ENCODE data around the gene CFAP299.

CFAP299 gene

DNA sequence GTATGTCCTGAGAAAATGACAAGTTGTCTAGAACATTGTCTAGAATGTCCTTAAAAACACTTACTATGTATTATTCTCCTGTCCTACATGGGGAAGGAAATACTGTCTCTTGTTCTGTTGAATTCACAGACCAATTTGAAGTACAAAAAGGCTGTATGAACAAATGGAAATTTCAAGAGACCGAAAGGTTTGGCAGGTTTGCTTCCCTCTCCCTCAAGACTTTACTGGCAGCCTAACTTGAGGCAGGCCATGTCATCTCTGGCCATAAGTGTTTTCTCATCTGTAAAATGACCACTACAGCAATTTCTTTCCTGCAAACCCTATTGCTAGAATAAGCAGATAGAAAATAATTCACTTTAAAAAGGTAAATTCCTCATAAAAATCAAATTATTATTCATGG is 503.8 kb downstream of the CFAP299 start:
- no CpG with 5 or more reads among the region's 1 CpG for WGBS (ENCODE audit: extremely low coverage, insufficient coverage, insufficient read length)
- no peak overlapping the region for H3K14ac ChIP-seq (ENCODE audit: low read length)

GRCh38 chr4:80839792-80840191 is 504.3 kb downstream of the CFAP299 start:
- H3K27me3 ChIP-seq (ENCODE audit: insufficient read depth, low read length), result no peaks in the 10 kb centered on the region
- no peak overlapping the region for H2AFZ ChIP-seq (ENCODE audit: insufficient read depth, low read length, poor library complexity)
- no peak overlapping the region for H3K18ac ChIP-seq (ENCODE audit: low read length)
- no peak overlapping the region for H3K4me3 ChIP-seq (ENCODE audit: low read depth, low read length)
- H3K9me3 ChIP-seq (ENCODE audit: insufficient read depth, low read depth, low read length), result no peaks in the 10 kb centered on the region
- H3K4ac ChIP-seq (ENCODE audit: low read depth, low read length), result no peak overlapping the region
- no peak overlapping the region for H3K9ac ChIP-seq (ENCODE audit: low read length)
- no peaks in the 10 kb centered on the region for H3K79me2 ChIP-seq (ENCODE audit: control insufficient read depth, insufficient read depth, low read length, poor library complexity)
- no peak overlapping the region for H3K23ac ChIP-seq (ENCODE audit: low read length)
- no peaks in the 10 kb centered on the region for H3K4me1 ChIP-seq (ENCODE audit: control insufficient read depth in 1 of 2, insufficient read depth in 2 of 2, low read length in 2 of 2)
- no peak overlapping the region for H3K4me2 ChIP-seq (ENCODE audit: low read length)
- H2AK5ac ChIP-seq (ENCODE audit: low read length), result no peak overlapping the region
- DNase-seq, result no peak
- no peak overlapping the region for H2BK5ac ChIP-seq (ENCODE audit: low read depth, low read length, poor library complexity)
- H3K79me1 ChIP-seq (ENCODE audit: low read length), result no peaks in the 10 kb centered on the region
- H3K27ac ChIP-seq (ENCODE audit: low read depth, low read length), result no peak overlapping the region
- no peaks in the 10 kb centered on the region for H3K36me3 ChIP-seq (ENCODE audit: control insufficient read depth in 1 of 2, insufficient read depth in 2 of 2, low read length in 2 of 2)
- H4K91ac ChIP-seq (ENCODE audit: low read depth, low read length), result no peak overlapping the region
- no peak overlapping the region for H4K8ac ChIP-seq (ENCODE audit: low read depth, low read length)
- no peak overlapping the region for H2BK12ac ChIP-seq (ENCODE audit: low read length)
- H4K12ac ChIP-seq (ENCODE audit: low read depth, low read length), result no peak overlapping the region
- H2BK120ac ChIP-seq (ENCODE audit: insufficient read depth, low read length, poor library complexity), result no peak overlapping the region
- H3K14ac ChIP-seq (ENCODE audit: low read length), result no peak overlapping the region

More for the DNA sequence above, 503.8 kb downstream of the CFAP299 start:
- Histone ChIP-seq H3K27ac (ENCODE audit: low read depth, low read length) (no peak overlapping the region), H3K79me1 (ENCODE audit: low read length) (no peaks in the 10 kb centered on the region), H3K79me2 (ENCODE audit: control insufficient read depth, insufficient read depth, low read length, poor library complexity) (no peaks in the 10 kb centered on the region), H3K4me3 (ENCODE audit: low read depth, low read length) (no peak overlapping the region), H2AFZ (ENCODE audit: insufficient read depth, low read length, poor library complexity) (no peak overlapping the region), H3K36me3 (ENCODE audit: control insufficient read depth in 1 of 2, insufficient read depth in 2 of 2, low read length in 2 of 2) (no peaks in the 10 kb centered on the region), H3K18ac (ENCODE audit: low read length) (no peak overlapping the region), H4K8ac (ENCODE audit: low read depth, low read length) (no peak overlapping the region), H3K27me3 (ENCODE audit: insufficient read depth, low read length) (no peaks in the 10 kb centered on the region), H4K12ac (ENCODE audit: low read depth, low read length) (no peak overlapping the region), H4K91ac (ENCODE audit: low read depth, low read length) (no peak overlapping the region), H3K23ac (ENCODE audit: low read length) (no peak overlapping the region), H3K9me3 (ENCODE audit: insufficient read depth, low read depth, low read length) (no peaks in the 10 kb centered on the region), H2AK5ac (ENCODE audit: low read length) (no peak overlapping the region), H2BK12ac (ENCODE audit: low read length) (no peak overlapping the region), H3K4me1 (ENCODE audit: control insufficient read depth in 1 of 2, insufficient read depth in 2 of 2, low read length in 2 of 2) (no peaks in the 10 kb centered on the region), H3K4ac (ENCODE audit: low read depth, low read length) (no peak overlapping the region), H3K9ac (ENCODE audit: low read length) (no peak overlapping the region), H3K4me2 (ENCODE audit: low read length) (no peak overlapping the region), H2BK120ac (ENCODE audit: insufficient read depth, low read length, poor library complexity) (no peak overlapping the region), H2BK5ac (ENCODE audit: low read depth, low read length, poor library complexity) (no peak overlapping the region)
- DNase-seq, result no peak

DNA sequence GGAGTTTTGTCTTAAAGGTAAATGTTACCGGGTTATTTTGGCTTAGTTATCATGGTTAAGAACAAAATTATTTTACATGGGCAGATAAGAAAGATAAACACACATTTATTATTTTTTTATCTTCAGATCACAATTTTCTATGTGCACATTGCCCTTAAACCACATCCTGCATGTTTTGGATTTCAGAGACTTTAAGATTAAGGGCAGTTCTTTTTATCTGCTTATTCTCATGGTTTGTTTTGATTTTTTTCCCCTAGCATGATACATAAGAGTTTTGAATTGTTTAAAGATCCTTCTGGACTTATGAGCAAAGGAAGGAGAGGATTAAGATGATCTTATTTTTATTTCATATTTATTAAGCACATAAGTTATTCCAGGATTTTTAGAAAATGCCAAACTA is 504.9 kb downstream of the CFAP299 start:
- H3K4me2 ChIP-seq (ENCODE audit: low read length), result no peak overlapping the region
- H3K27ac ChIP-seq (ENCODE audit: low read depth, low read length), result no peak overlapping the region
- no peak overlapping the region for H3K18ac ChIP-seq (ENCODE audit: low read length)
- H3K27me3 ChIP-seq (ENCODE audit: insufficient read depth, low read length), result no peaks in the 10 kb centered on the region
- H4K8ac ChIP-seq (ENCODE audit: low read depth, low read length), result no peak overlapping the region
- no peak overlapping the region for H2BK5ac ChIP-seq (ENCODE audit: low read depth, low read length, poor library complexity)
- no CpG with 5 or more reads among the region's 1 CpG for WGBS (ENCODE audit: extremely low coverage, insufficient coverage, insufficient read length)
- H2AFZ ChIP-seq (ENCODE audit: insufficient read depth, low read length, poor library complexity), result no peak overlapping the region
- H3K9me3 ChIP-seq (ENCODE audit: insufficient read depth, low read depth, low read length), result no peaks in the 10 kb centered on the region
- no peak overlapping the region for H2AK5ac ChIP-seq (ENCODE audit: low read length)
- H3K4ac ChIP-seq (ENCODE audit: low read depth, low read length), result no peak overlapping the region
- no peaks in the 10 kb centered on the region for H3K4me1 ChIP-seq (ENCODE audit: control insufficient read depth in 1 of 2, insufficient read depth in 2 of 2, low read length in 2 of 2)
- no peaks in the 10 kb centered on the region for H3K79me2 ChIP-seq (ENCODE audit: control insufficient read depth, insufficient read depth, low read length, poor library complexity)
- H3K79me1 ChIP-seq (ENCODE audit: low read length), result no peaks in the 10 kb centered on the region
- H3K36me3 ChIP-seq (ENCODE audit: control insufficient read depth in 1 of 2, insufficient read depth in 2 of 2, low read length in 2 of 2), result no peaks in the 10 kb centered on the region
- no peak overlapping the region for H2BK120ac ChIP-seq (ENCODE audit: insufficient read depth, low read length, poor library complexity)
- no peak overlapping the region for H2BK12ac ChIP-seq (ENCODE audit: low read length)
- no peak overlapping the region for H3K14ac ChIP-seq (ENCODE audit: low read length)
- H3K9ac ChIP-seq (ENCODE audit: low read length), result no peak overlapping the region
- DNase-seq, result no peak
- no peak overlapping the region for H4K91ac ChIP-seq (ENCODE audit: low read depth, low read length)
- no peak overlapping the region for H4K12ac ChIP-seq (ENCODE audit: low read depth, low read length)
- no peak overlapping the region for H3K23ac ChIP-seq (ENCODE audit: low read length)
- no peak overlapping the region for H3K4me3 ChIP-seq (ENCODE audit: low read depth, low read length)

DNA sequence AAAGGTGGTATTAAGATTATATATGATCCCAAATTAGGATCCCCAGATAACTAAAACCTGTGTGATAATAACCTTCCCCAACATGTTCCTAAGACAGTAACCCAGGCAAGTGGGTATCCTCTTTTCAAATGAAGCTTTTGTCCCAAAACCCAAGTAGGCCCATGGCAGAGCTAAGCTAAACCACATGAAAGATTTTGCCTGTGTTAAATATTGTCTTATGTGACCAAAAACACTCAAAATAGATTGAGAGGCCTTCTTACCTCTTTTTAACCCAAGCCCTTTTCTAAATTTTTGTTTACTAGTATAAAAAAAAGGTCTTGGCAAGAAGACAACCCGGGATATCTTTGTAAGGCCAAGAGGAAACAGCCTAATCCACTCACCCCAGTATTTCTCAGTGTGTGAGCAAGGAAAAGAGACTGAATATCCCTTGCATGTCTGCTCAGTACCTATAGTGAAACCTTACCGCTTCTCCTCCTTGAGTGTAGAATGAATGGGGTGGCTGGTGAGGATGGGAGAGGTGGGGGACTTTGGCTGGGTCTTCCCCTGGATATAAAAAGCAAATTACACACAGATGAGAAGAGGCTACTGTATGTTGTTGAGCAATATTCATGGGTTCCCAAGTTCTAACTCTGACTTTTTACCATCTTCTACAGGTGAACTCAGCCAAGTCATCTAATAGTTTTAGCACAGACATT is 506.2 kb downstream of the CFAP299 start:
- no peak overlapping the region for H3K23ac ChIP-seq (ENCODE audit: low read length)
- H3K14ac ChIP-seq (ENCODE audit: low read length), result no peak overlapping the region
- H3K4me1 ChIP-seq (ENCODE audit: control insufficient read depth in 1 of 2, insufficient read depth in 2 of 2, low read length in 2 of 2), result no peaks in the 10 kb centered on the region
- no peak for DNase-seq
- H3K36me3 ChIP-seq (ENCODE audit: control insufficient read depth in 1 of 2, insufficient read depth in 2 of 2, low read length in 2 of 2), result no peaks in the 10 kb centered on the region
- H3K79me2 ChIP-seq (ENCODE audit: control insufficient read depth, insufficient read depth, low read length, poor library complexity), result no peaks in the 10 kb centered on the region
- no peak overlapping the region for H3K18ac ChIP-seq (ENCODE audit: low read length)
- H3K27ac ChIP-seq (ENCODE audit: low read depth, low read length), result no peak overlapping the region
- no CpG with 5 or more reads among the region's 2 CpGs for WGBS (ENCODE audit: extremely low coverage, insufficient coverage, insufficient read length)
- H3K9ac ChIP-seq (ENCODE audit: low read length), result no peak overlapping the region
- H3K27me3 ChIP-seq (ENCODE audit: insufficient read depth, low read length), result no peaks in the 10 kb centered on the region
- H2BK5ac ChIP-seq (ENCODE audit: low read depth, low read length, poor library complexity), result no peak overlapping the region
- no peak overlapping the region for H3K4me2 ChIP-seq (ENCODE audit: low read length)
- no peak overlapping the region for H4K8ac ChIP-seq (ENCODE audit: low read depth, low read length)
- H3K79me1 ChIP-seq (ENCODE audit: low read length), result no peaks in the 10 kb centered on the region
- H3K4me3 ChIP-seq (ENCODE audit: low read depth, low read length), result no peak overlapping the region
- H3K9me3 ChIP-seq (ENCODE audit: insufficient read depth, low read depth, low read length), result no peaks in the 10 kb centered on the region
- H4K91ac ChIP-seq (ENCODE audit: low read depth, low read length), result no peak overlapping the region
- H3K4ac ChIP-seq (ENCODE audit: low read depth, low read length), result no peak overlapping the region
- no peak overlapping the region for H2AFZ ChIP-seq (ENCODE audit: insufficient read depth, low read length, poor library complexity)
- no peak overlapping the region for H2BK12ac ChIP-seq (ENCODE audit: low read length)
- H4K12ac ChIP-seq (ENCODE audit: low read depth, low read length), result no peak overlapping the region
- H2BK120ac ChIP-seq (ENCODE audit: insufficient read depth, low read length, poor library complexity), result no peak overlapping the region
- H2AK5ac ChIP-seq (ENCODE audit: low read length), result no peak overlapping the region
